K562 (cell line): ENCODE results near the gene FCGR2B. TPM values are rescaled to one million over a fixed set of nuclear protein-coding genes. Genes with fewer than 3 reads are reported as not detected.

Experiments
- ATAC-seq: fragments of 200-7000 bp; cut with Tn5 transposase; 3 replicates; pipeline ENCODE4 v1.9.1; 2020; ENCODE audit warnings: moderate library complexity
- BruUV-seq: library from RNA; stranded (reverse); fragments of 400-500 nt; replicated peaks from 2 replicates; lab custom pipeline; 2021; lab: Mats Ljungman, UMichigan
- CTCF ChIA-PET: fragments of 300-600 bp; formaldehyde crosslinking; extraction: SDS; loops from one replicate; lab custom pipeline; 2021; ENCODE audit warnings: low intra/inter-chr PET ratio; lab: Yijun Ruan, JAX
- POLR2A ChIA-PET: fragments of 300-600, 350-650 bp; sonication (Branson Sonifier 250); formaldehyde crosslinking; extraction: SDS; loops from one replicate; lab custom pipeline; 2021; ENCODE audit warnings: antibody characterized with exemption, inconsistent platforms; lab: Yijun Ruan, JAX
- DNase-seq, 4 experiments: peaks; one replicate each; pipeline versions ENCODE4 v3.0.0 to v3.0.0-alpha.2; 2011 to 2018; ENCODE audit warnings: low spot score in 3 of 4, mixed read lengths in 3 of 4; ENCODE audit errors: extremely low read depth in 1 of 4
- FAIRE-seq: peaks from 2 replicates; lab custom pipeline; 2011; peaks lifted over from hg19 to GRCh38; lab: Jason Lieb, UNC
- H2AFZ ChIP-seq: 2 replicates; pipeline ENCODE4 v1.6.0; 2011; ENCODE audit warnings: low read depth, low read length, control low read depth, inconsistent platforms
- H3K27ac ChIP-seq: fragments of 200-600 bp; 3 replicates; pipeline ENCODE4 v1.8.0; 2011; ENCODE audit warnings: low read depth, mild to moderate bottlenecking, control low read depth, inconsistent platforms, low read length, moderate library complexity, mixed read lengths; ENCODE audit errors: extremely low read depth
- H3K27me3 ChIP-seq, 2 experiments: fragments of 300-600 bp in 1 of 2; 2 replicates in 1 of 2; 3 replicates in 1 of 2; pipeline versions ENCODE4 v1.6.0 to v1.8.0; 2011; ENCODE audit warnings: inconsistent platforms in 2 of 2, low read length in 2 of 2, mild to moderate bottlenecking in 1 of 2, mixed read lengths in 1 of 2, moderate library complexity in 1 of 2; ENCODE audit not compliant: control insufficient read depth in 2 of 2, insufficient read depth in 2 of 2
- H3K36me3 ChIP-seq: fragments of 300-600 bp; 3 replicates; pipeline ENCODE4 v1.8.0; 2011; ENCODE audit warnings: mild to moderate bottlenecking, low read length, inconsistent platforms; ENCODE audit not compliant: control insufficient read depth, insufficient read depth
- H3K4me1 ChIP-seq, 2 experiments: fragments of 200-600 bp in 1 of 2; replicated peaks in 1 of 2; 2 replicates in 1 of 2; 3 replicates in 1 of 2; pipeline versions ENCODE4 v1.5.1 to v1.8.0; 2011; ENCODE audit warnings: inconsistent platforms in 2 of 2, low read length in 2 of 2, mild to moderate bottlenecking in 1 of 2, mixed read lengths in 1 of 2, moderate library complexity in 1 of 2; ENCODE audit not compliant: control insufficient read depth in 2 of 2, insufficient read depth in 2 of 2
- H3K4me2 ChIP-seq: 2 replicates; pipeline ENCODE4 v1.6.1; 2011; ENCODE audit warnings: low read length, control low read depth, inconsistent platforms, mixed read lengths; ENCODE audit not compliant: insufficient read depth
- H3K4me3 ChIP-seq: fragments of 200-600 bp; sonication (generic), shearing (Covaris generic); 2 replicates; pipeline ENCODE4 v1.5.1; 2016; ENCODE audit warnings: control low read depth, inconsistent platforms
- H3K79me2 ChIP-seq: fragments of 200-600 bp; 3 replicates; pipeline ENCODE4 v1.8.0; 2011; ENCODE audit warnings: low read length, inconsistent platforms; ENCODE audit not compliant: control insufficient read depth, insufficient read depth
- H3K9ac ChIP-seq, 2 experiments: 2 replicates each; pipeline versions ENCODE4 v1.6.0 to v1.6.1; 2011; ENCODE audit warnings: low read depth in 2 of 2, low read length in 2 of 2, control low read depth in 1 of 2, inconsistent platforms in 1 of 2, mild to moderate bottlenecking in 1 of 2, mixed read lengths in 1 of 2; ENCODE audit not compliant: insufficient read depth in 1 of 2
- H3K9me1 ChIP-seq: one replicate; pipeline ENCODE4 v1.6.0; 2011; ENCODE audit warnings: inconsistent platforms, mild to moderate bottlenecking, low read length, moderate library complexity; ENCODE audit not compliant: control insufficient read depth, insufficient read depth
- H3K9me3 ChIP-seq: replicated peaks from 2 replicates; pipeline ENCODE4 v1.5.1; 2011; ENCODE audit warnings: low read depth, low read length, inconsistent platforms; ENCODE audit not compliant: control insufficient read depth, insufficient read depth
- H4K20me1 ChIP-seq: replicated peaks from 2 replicates; pipeline ENCODE4 v1.6.1; 2011; ENCODE audit warnings: low read length, inconsistent platforms, mixed read lengths; ENCODE audit not compliant: control insufficient read depth, insufficient read depth
- ASH1L ChIP-seq: fragments of 450-650 bp; IDR thresholded peaks from 2 replicates; pipeline ENCODE4 v1.6.1; 2018; ENCODE audit warnings: borderline replicate concordance, mild to moderate bottlenecking, low read depth; ENCODE audit not compliant: partially characterized antibody
- C11orf30 ChIP-seq: fragments of 450-650 bp; IDR thresholded peaks from 2 replicates; pipeline ENCODE4 v1.6.1; 2016; ENCODE audit warnings: low read depth, mild to moderate bottlenecking
- CEBPZ ChIP-seq: fragments of 150-350 bp; IDR thresholded peaks from 2 replicates; pipeline ENCODE4 v1.6.1; 2014; ENCODE audit warnings: low read depth, mild to moderate bottlenecking, low read length, borderline replicate concordance
- CXXC5 ChIP-seq: fragments of 250-450 bp; sonication (Bioruptor Pico); IDR thresholded peaks from 2 replicates; pipeline ENCODE4 v1.8.0; 2022; ENCODE audit warnings: inconsistent platforms, mild to moderate bottlenecking, moderate library complexity
- HDAC1 ChIP-seq, 2 experiments: fragments of 450-650 bp; IDR thresholded peaks; 2 replicates each; pipeline ENCODE4 v1.6.1; 2016 to 2017; ENCODE audit warnings: inconsistent platforms in 1 of 2, mild to moderate bottlenecking in 1 of 2, moderate library complexity in 1 of 2
- HMG20B ChIP-seq: fragments of 250-450 bp; sonication (Bioruptor Pico); IDR thresholded peaks from 2 replicates; pipeline ENCODE4 v1.5.0; 2021; ENCODE audit warnings: mild to moderate bottlenecking
- MTA3 ChIP-seq: fragments of 450-650 bp; formaldehyde crosslinking; IDR thresholded peaks from 2 replicates; pipeline ENCODE4 v1.6.1; 2017; ENCODE audit warnings: mild to moderate bottlenecking, borderline replicate concordance
- NFIX ChIP-seq: fragments of 250-450 bp; sonication (Bioruptor Pico); IDR thresholded peaks from 2 replicates; pipeline ENCODE4 v1.4.0; 2020; ENCODE audit warnings: low read depth, mild to moderate bottlenecking, moderate library complexity
- PHB2 ChIP-seq: fragments of 450-650 bp; IDR thresholded peaks from 2 replicates; pipeline ENCODE4 v1.6.1; 2017; ENCODE audit warnings: low read depth
- TAF15 ChIP-seq: fragments of 200-400 bp; formaldehyde crosslinking; IDR thresholded peaks from 2 replicates; pipeline ENCODE4 v1.6.1; 2017; ENCODE audit warnings: mild to moderate bottlenecking, low read depth, low read length, moderate library complexity
- ZNF511 ChIP-seq: sonication (generic); formaldehyde crosslinking; IDR thresholded peaks from 2 replicates; pipeline ENCODE4 v1.8.0; 2022; ENCODE audit warnings: mild to moderate bottlenecking, missing genetic modification reagents
- ZNF695 ChIP-seq: fragments of 450-650 bp; formaldehyde crosslinking; IDR thresholded peaks from 2 replicates; pipeline ENCODE4 v1.4.0; 2020; ENCODE audit warnings: mild to moderate bottlenecking, moderate library complexity
- ZNF75A ChIP-seq: fragments of 450-650 bp; formaldehyde crosslinking; IDR thresholded peaks from 2 replicates; pipeline ENCODE4 v1.4.0; 2020; ENCODE audit warnings: mild to moderate bottlenecking
- WGBS: fragments of 100-300 bp; shearing (Covaris generic); methylation state at CpG from one replicate; pipeline ENCODE4 v1.1.6; 2016; ENCODE audit warnings: low coverage, mixed read lengths; ENCODE audit not compliant: insufficient coverage; ENCODE audit errors: missing lambda C conversion rate; 5-methylcytosine and 5-hydroxymethylcytosine counted together
- in situ Hi-C: fragments of 300-500 bp; cut with MboI; formaldehyde crosslinking; loops from 4 replicates; pipeline ENCODE4 v1.15.0; 2018; ENCODE audit warnings: inconsistent platforms, mixed read lengths
- intact Hi-C: fragments of 100-400 bp; cut with micrococcal nuclease; formaldehyde crosslinking; loops from 2 replicates; pipeline ENCODE4 v1.14.2; 2022
- polyA plus RNA-seq, 8 experiments: library from polyadenylated mRNA; depleted of rRNA in 4 of 8; stranded (reverse) in 5 of 8; unstranded in 3 of 8; fragments of >200 nt; fragmentation: Nextera tagmentation in 2 of 8; fragmentation: Illumina TruSeq in 1 of 8; extraction: Ambion mirVana in 2 of 8; extraction: Trizol in 1 of 8; gene quantifications; 2 replicates each; pipeline versions ENCODE4 v1.2.1 to v1.2.3, GENCODE V29; 2011 to 2014; ENCODE audit warnings: inconsistent platforms in 1 of 8, missing spikeins in 1 of 8
- total RNA-seq, 7 experiments: library from RNA; depleted of rRNA in 6 of 7; stranded (reverse); fragments of >200 nt in 6 of 7; fragmentation: Illumina TruSeq in 2 of 7; extraction: Trizol in 2 of 7; gene quantifications; 2 replicates each; pipeline versions ENCODE4 v1.2.1 to v1.2.3, GENCODE V29; 2011 to 2021; ENCODE audit warnings: low replicate concordance in 1 of 7
- TF ChIP-seq, protein P1 (sequence below), 3 experiments: fragments of 200-800 bp in 1 of 3; sonication (Bioruptor generic) in 1 of 3; sonication (generic) in 1 of 3; formaldehyde crosslinking in 1 of 3; IDR thresholded peaks; 2 replicates each; pipeline versions ENCODE4 v1.6.1 to v1.8.0; 2016 to 2022; ENCODE audit warnings: mild to moderate bottlenecking in 2 of 3, missing compliant biosample characterization in 2 of 3, missing genetic modification characterization in 2 of 3, missing genetic modification reagents in 1 of 3

The FCGR2B gene
- total and polyA plus RNA-seq, 9 of the 15 experiments (the other 6 are each of a cell fraction or from before 2014, with no cell fraction given): 1.7 to 8.9 (median 3.9) TPM

DNA sequence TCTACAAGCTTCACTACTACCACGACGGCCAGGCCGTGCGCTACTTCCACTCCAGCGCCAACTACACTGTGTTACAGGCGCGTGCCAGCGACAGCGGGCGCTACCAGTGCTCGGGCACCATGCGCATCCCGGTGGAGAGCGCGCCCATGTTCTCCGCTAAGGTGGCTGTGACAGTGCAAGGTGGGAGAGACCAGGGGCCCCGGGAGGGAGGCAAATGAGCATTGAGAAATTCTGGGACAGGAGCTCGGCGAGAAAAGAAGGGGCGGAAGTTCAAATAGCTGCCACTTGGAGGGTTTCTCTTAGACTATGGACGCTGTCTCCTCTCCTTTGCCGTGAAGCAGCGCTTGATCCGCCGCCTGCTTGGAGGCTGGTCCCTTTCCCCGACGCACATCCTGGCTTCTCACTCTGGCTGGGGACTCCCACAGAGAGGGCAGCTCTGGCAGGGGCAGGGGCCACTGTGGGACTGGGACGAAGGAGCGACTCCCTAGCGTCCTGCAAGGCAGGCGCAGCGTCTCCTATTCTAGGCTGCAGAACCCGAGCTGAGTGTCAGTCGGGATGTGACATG, 63.0 kb downstream of the FCGR2B start:
- Histone ChIP-seq H3K36me3 (no peaks in the 10 kb centered on the region), H3K4me3 (peak overlapping the region; percentile 74), H2AFZ (peak overlapping the region; percentile 76), H3K27ac (peak overlapping the region; percentile 94), H3K4me1 (peaks cover 42 to 55% of the 10 kb centered on the region in 2 experiments), H3K79me2 (peaks cover 24% of the 10 kb centered on the region), H3K9me3 (no peaks in the 10 kb centered on the region), H3K4me2 (peak overlapping the region; percentile 91), H3K9me1 (no peaks in the 10 kb centered on the region), H4K20me1 (no peaks in the 10 kb centered on the region), H3K27me3 (no peaks in the 10 kb centered on the region), H3K9ac (peak overlapping the region; percentile 85 to 99)
- FAIRE-seq (no peak), DNase-seq (peak in 3 of 4 experiments; percentile 35 to 37 (median 36)), ATAC-seq (peak; percentile 48)
- intact Hi-C loops (no loop called here), in situ Hi-C loops (no loop called here)
- ChIA-PET POLR2A (interaction anchor here (0.6 to 2.6 kb wide), 7 partner anchors 11 to 41 kb away, joined by 3 to 19 read pairs (median 5); partner anchors contain the start of genes DUSP12 and FCRLA), CTCF (no interaction called here)
- BruUV-seq: TSS peak; percentile 77
- WGBS: 36% methylated on average over 31 of the region's 34 CpGs
- no peak for TF ChIP-seq ZNF511 (CRISPR knock-in tag)
- no peak for TF ChIP-seq ZNF695
- no peak for TF ChIP-seq ASH1L
- TF ChIP-seq, protein P1, sequence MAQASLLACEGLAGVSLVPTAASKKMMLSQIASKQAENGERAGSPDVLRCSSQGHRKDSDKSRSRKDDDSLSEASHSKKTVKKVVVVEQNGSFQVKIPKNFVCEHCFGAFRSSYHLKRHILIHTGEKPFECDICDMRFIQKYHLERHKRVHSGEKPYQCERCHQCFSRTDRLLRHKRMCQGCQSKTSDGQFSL (CRISPR knock-in tag; IDR thresholded peaks at IDR 0.05): peak; percentile 90
- TF ChIP-seq, protein P1 (tag; IDR thresholded peaks at IDR 0.05): 0 out of 4 replicates have a peak, but pooled peaks of 1 of the 2 experiments have one; percentile 23
- TF ChIP-seq NFIX (CRISPR knock-in tag): no peak
- peak; percentile 34; the same call in 1 of the 2 replicates for TF ChIP-seq MTA3
- TF ChIP-seq TAF15: no peak
- TF ChIP-seq ZNF75A (CRISPR knock-in tag): no peak
- TF ChIP-seq PHB2: no peak
- no peak for TF ChIP-seq CXXC5 (CRISPR knock-in tag)
- no peak for TF ChIP-seq HMG20B (CRISPR knock-in tag)
- no peak for TF ChIP-seq HDAC1 (IDR thresholded peaks at IDR 0.05)
- TF ChIP-seq CEBPZ: no peak
- no peak for TF ChIP-seq C11orf30
